H9 (cell line): ENCODE data around the gene C2orf92. TPM values are rescaled to one million over a fixed set of nuclear protein-coding genes. Genes with fewer than 3 reads are reported as not detected.

Source experiments
- DNase-seq: peaks from one replicate; pipeline ENCODE4 v3.0.0-alpha.2; 2017
- H2AFZ ChIP-seq: one replicate; pipeline ENCODE4 v1.6.1; 2013; ENCODE audit warnings: mild to moderate bottlenecking, low read length, control low read depth, moderate library complexity
- H2AK5ac ChIP-seq: 2 replicates; pipeline ENCODE4 v1.6.1; 2013; ENCODE audit warnings: low read length, control low read depth, mixed read lengths; ENCODE audit not compliant: insufficient read length
- H2BK120ac ChIP-seq: one replicate; pipeline ENCODE4 v1.6.1; 2013; ENCODE audit warnings: low read depth, mild to moderate bottlenecking, low read length, control low read depth, inconsistent platforms; ENCODE audit not compliant: poor library complexity, severe bottlenecking
- H2BK12ac ChIP-seq: 2 replicates; pipeline ENCODE4 v1.6.1; 2013; ENCODE audit warnings: low read length, control low read depth, mixed read lengths, low read depth; ENCODE audit not compliant: insufficient read length
- H2BK15ac ChIP-seq: 2 replicates; pipeline ENCODE4 v1.6.1; 2013; ENCODE audit warnings: low read depth, low read length, control low read depth
- H2BK20ac ChIP-seq: one replicate; pipeline ENCODE4 v1.6.1; 2013; ENCODE audit warnings: low read depth, mild to moderate bottlenecking, low read length, control low read depth, inconsistent platforms; ENCODE audit not compliant: poor library complexity, severe bottlenecking
- H2BK5ac ChIP-seq: 2 replicates; pipeline ENCODE4 v1.6.1; 2013; ENCODE audit warnings: low read length, control low read depth, mixed read lengths; ENCODE audit not compliant: insufficient read length
- H3K14ac ChIP-seq: 2 replicates; pipeline ENCODE4 v1.6.1; 2013; ENCODE audit warnings: low read length, control low read depth; ENCODE audit not compliant: insufficient read depth
- H3K18ac ChIP-seq: 2 replicates; pipeline ENCODE4 v1.6.1; 2013; ENCODE audit warnings: low read depth, mild to moderate bottlenecking, mixed read lengths, low read length, control low read depth; ENCODE audit not compliant: insufficient read length
- H3K23ac ChIP-seq: 2 replicates; pipeline ENCODE4 v1.6.1; 2013; ENCODE audit warnings: low read length, control low read depth, mixed read lengths, low read depth; ENCODE audit not compliant: insufficient read length
- H3K23me2 ChIP-seq: 2 replicates; pipeline ENCODE4 v1.6.1; 2013; ENCODE audit warnings: low read depth, mild to moderate bottlenecking, mixed read lengths, low read length, control low read depth; ENCODE audit not compliant: insufficient read length, poor library complexity, severe bottlenecking
- H3K27ac ChIP-seq: 2 replicates; pipeline ENCODE4 v1.5.1; 2013; ENCODE audit warnings: low read length, control low read depth, mixed read lengths, low read depth; ENCODE audit not compliant: insufficient read length
- H3K27me3 ChIP-seq: 2 replicates; pipeline ENCODE4 v1.6.1; 2013; ENCODE audit warnings: low read length, control low read depth, inconsistent platforms; ENCODE audit not compliant: insufficient read depth
- H3K4ac ChIP-seq: 2 replicates; pipeline ENCODE4 v1.6.1; 2013; ENCODE audit warnings: low read depth, mild to moderate bottlenecking, control low read depth, inconsistent platforms, low read length, moderate library complexity
- H3K4me1 ChIP-seq: 2 replicates; pipeline ENCODE4 v1.6.1; 2013; ENCODE audit warnings: low read length, control low read depth, inconsistent platforms; ENCODE audit not compliant: insufficient read depth
- H3K4me2 ChIP-seq: 2 replicates; pipeline ENCODE4 v1.6.1; 2013; ENCODE audit warnings: low read length, control low read depth, mixed read lengths; ENCODE audit not compliant: insufficient read length, insufficient read depth
- H3K56ac ChIP-seq: 2 replicates; pipeline ENCODE4 v1.6.1; 2013; ENCODE audit warnings: low read depth, mild to moderate bottlenecking, mixed read lengths, low read length, control low read depth; ENCODE audit not compliant: insufficient read length
- H3K79me1 ChIP-seq: 2 replicates; pipeline ENCODE4 v1.6.1; 2013; ENCODE audit warnings: low read depth, mild to moderate bottlenecking, moderate library complexity, low read length, control low read depth, inconsistent platforms; ENCODE audit not compliant: insufficient read depth, poor library complexity, severe bottlenecking
- H3K79me2 ChIP-seq: 2 replicates; pipeline ENCODE4 v1.6.1; 2013; ENCODE audit warnings: low read length, control low read depth, inconsistent platforms; ENCODE audit not compliant: insufficient read depth
- H3K9ac ChIP-seq: 2 replicates; pipeline ENCODE4 v1.6.1; 2013; ENCODE audit warnings: low read length, control low read depth, mixed read lengths; ENCODE audit not compliant: insufficient read length; ENCODE audit errors: extremely low read depth
- H3K9me3 ChIP-seq: one replicate; pipeline ENCODE4 v1.6.1; 2013; ENCODE audit warnings: low read depth, low read length, inconsistent platforms; ENCODE audit not compliant: control insufficient read depth
- H3T11ph ChIP-seq: one replicate; pipeline ENCODE4 v1.6.1; 2013; ENCODE audit warnings: mild to moderate bottlenecking, low read length, control low read depth, inconsistent platforms
- H4K20me1 ChIP-seq: one replicate; pipeline ENCODE4 v1.6.1; 2013; ENCODE audit not compliant: control insufficient read depth, insufficient read length, insufficient read depth
- H4K5ac ChIP-seq: 2 replicates; pipeline ENCODE4 v1.6.1; 2013; ENCODE audit warnings: low read depth, mild to moderate bottlenecking, mixed read lengths, low read length, control low read depth; ENCODE audit not compliant: insufficient read length
- H4K8ac ChIP-seq: replicated peaks from 2 replicates; pipeline ENCODE4 v1.6.1; 2013; ENCODE audit warnings: low read length, control low read depth, mixed read lengths, low read depth; ENCODE audit not compliant: insufficient read length
- H4K91ac ChIP-seq: 2 replicates; pipeline ENCODE4 v1.6.1; 2013; ENCODE audit warnings: low read depth, mild to moderate bottlenecking, moderate library complexity, mixed read lengths, low read length, control low read depth; ENCODE audit not compliant: insufficient read length
- H3K27ac Mint-ChIP-seq, 3 experiments: 2 replicates in 2 of 3; 3 replicates in 1 of 3; pipeline ENCODE4 v1.8.0; 2020 to 2021; ENCODE audit warnings: mixed read lengths in 3 of 3, mild to moderate bottlenecking in 1 of 3, moderate library complexity in 1 of 3
- H3K27me3 Mint-ChIP-seq: 2 replicates; pipeline ENCODE4 v1.8.0; 2021; ENCODE audit warnings: low read depth, mild to moderate bottlenecking, moderate library complexity, mixed read lengths
- H3K36me3 Mint-ChIP-seq, 3 experiments: 2 replicates in 2 of 3; 3 replicates in 1 of 3; pipeline ENCODE4 v1.8.0; 2020 to 2021; ENCODE audit warnings: low read depth in 3 of 3, mixed read lengths in 3 of 3; ENCODE audit not compliant: insufficient read depth in 1 of 3
- H3K4me1 Mint-ChIP-seq, 2 experiments: 2 replicates each; pipeline ENCODE4 v1.8.0; 2020; ENCODE audit warnings: mixed read lengths in 2 of 2
- H3K4me3 Mint-ChIP-seq, 2 experiments: 2 replicates in 1 of 2; 3 replicates in 1 of 2; pipeline ENCODE4 v1.8.0; 2020 to 2021; ENCODE audit warnings: mild to moderate bottlenecking in 2 of 2, mixed read lengths in 2 of 2, moderate library complexity in 1 of 2
- H3K9me3 Mint-ChIP-seq, 2 experiments: 2 replicates in 1 of 2; 3 replicates in 1 of 2; pipeline ENCODE4 v1.8.0; 2020; ENCODE audit warnings: mild to moderate bottlenecking in 2 of 2, mixed read lengths in 2 of 2, moderate library complexity in 1 of 2
- WGBS: extraction: QIAGEN DNeasy Blood & Tissue Kit; methylation state at CpG from one replicate; pipeline ENCODE4 v1.1.7; 2013; ENCODE audit warnings: missing lambda C conversion rate, low lambda C conversion rate, mixed read lengths; ENCODE audit not compliant: insufficient read length; ENCODE audit errors: extremely low coverage; 5-methylcytosine and 5-hydroxymethylcytosine counted together
- total RNA-seq: library from RNA; stranded (reverse); gene quantifications from 2 replicates; pipeline ENCODE4 v1.2.1, GENCODE V29; 2021
- TF ChIP-seq, protein P1 (sequence below): fragments of 200-600 bp; sonication (generic); conservative IDR thresholded peaks from 3 replicates; pipeline ENCODE4 v1.8.0; 2021; ENCODE audit warnings: antibody characterized with exemption, mild to moderate bottlenecking

The C2orf92 gene
- total RNA-seq, 1 experiment from 2014 or later = 7.3 TPM

DNA sequence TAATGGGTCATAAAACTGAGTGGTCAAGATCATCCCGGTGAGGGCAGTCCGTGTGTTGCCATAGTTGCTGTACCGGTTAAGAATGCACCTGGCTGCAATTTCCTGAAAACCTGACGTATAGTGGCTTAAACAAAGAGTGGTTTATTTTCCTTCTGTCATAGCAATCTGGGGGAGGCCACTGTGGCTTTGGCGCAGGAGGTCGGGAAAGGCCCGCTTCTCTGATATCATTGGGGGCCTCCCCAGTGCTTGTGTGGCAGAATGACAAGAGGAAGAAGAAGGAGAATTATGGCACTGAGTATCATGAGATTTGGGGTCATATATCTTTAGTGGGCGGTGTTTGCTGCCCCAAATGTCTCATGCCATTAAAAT, 4.4 kb downstream of the C2orf92 start:
- no peak overlapping the region for H3K18ac ChIP-seq
- H4K20me1 ChIP-seq = no peaks in the 10 kb centered on the region
- no peaks in the 10 kb centered on the region; the same call in 1 of the 2 replicates for H3K27me3 ChIP-seq
- no CpG with 5 or more reads among the region's 8 CpGs for WGBS
- no peak overlapping the region for H2BK15ac ChIP-seq
- no peak overlapping the region for H3K9ac ChIP-seq
- Mint-ChIP-seq H3K36me3 (peaks cover 0 to 20% (median 2%) of the 10 kb centered on the region in 3 experiments; a peak in 2 of 7 replicates), H3K4me3 (no peak overlapping the region), H3K4me1 (peaks cover 6 to 10% of the 10 kb centered on the region in 2 experiments), H3K27ac (peak overlapping the region in 1 of 3 experiments; percentile 20; a peak in 2 of 7 replicates), H3K9me3 (peaks cover 6 to 13% of the 10 kb centered on the region in 2 experiments; a peak in 3 of 5 replicates), H3K27me3 (no peaks in the 10 kb centered on the region)
- H3K56ac ChIP-seq = no peak overlapping the region
- H2BK12ac ChIP-seq = no peak overlapping the region
- DNase-seq = no peak
- no peaks in the 10 kb centered on the region for H3K9me3 ChIP-seq
- H3K4ac ChIP-seq = no peak overlapping the region
- no peak overlapping the region for H2BK5ac ChIP-seq
- no peak overlapping the region for H3K23ac ChIP-seq
- H3K14ac ChIP-seq = no peak overlapping the region
- H4K8ac ChIP-seq = no peak overlapping the region
- no peak overlapping the region for H3T11ph ChIP-seq
- H3K79me2 ChIP-seq = no peaks in the 10 kb centered on the region
- H2AK5ac ChIP-seq = no peak overlapping the region
- no peak overlapping the region for H4K5ac ChIP-seq
- H4K91ac ChIP-seq = no peak overlapping the region
- no peak overlapping the region for H2BK120ac ChIP-seq
- TF ChIP-seq, protein P1, sequence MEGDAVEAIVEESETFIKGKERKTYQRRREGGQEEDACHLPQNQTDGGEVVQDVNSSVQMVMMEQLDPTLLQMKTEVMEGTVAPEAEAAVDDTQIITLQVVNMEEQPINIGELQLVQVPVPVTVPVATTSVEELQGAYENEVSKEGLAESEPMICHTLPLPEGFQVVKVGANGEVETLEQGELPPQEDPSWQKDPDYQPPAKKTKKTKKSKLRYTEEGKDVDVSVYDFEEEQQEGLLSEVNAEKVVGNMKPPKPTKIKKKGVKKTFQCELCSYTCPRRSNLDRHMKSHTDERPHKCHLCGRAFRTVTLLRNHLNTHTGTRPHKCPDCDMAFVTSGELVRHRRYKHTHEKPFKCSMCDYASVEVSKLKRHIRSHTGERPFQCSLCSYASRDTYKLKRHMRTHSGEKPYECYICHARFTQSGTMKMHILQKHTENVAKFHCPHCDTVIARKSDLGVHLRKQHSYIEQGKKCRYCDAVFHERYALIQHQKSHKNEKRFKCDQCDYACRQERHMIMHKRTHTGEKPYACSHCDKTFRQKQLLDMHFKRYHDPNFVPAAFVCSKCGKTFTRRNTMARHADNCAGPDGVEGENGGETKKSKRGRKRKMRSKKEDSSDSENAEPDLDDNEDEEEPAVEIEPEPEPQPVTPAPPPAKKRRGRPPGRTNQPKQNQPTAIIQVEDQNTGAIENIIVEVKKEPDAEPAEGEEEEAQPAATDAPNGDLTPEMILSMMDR = no peak
- no peaks in the 10 kb centered on the region for H3K79me1 ChIP-seq
- H3K23me2 ChIP-seq = no peaks in the 10 kb centered on the region
- no peak overlapping the region for H3K4me2 ChIP-seq
- H3K4me1 ChIP-seq = no peaks in the 10 kb centered on the region
- no peak overlapping the region for H2AFZ ChIP-seq
- no peak overlapping the region for H3K27ac ChIP-seq
- H2BK20ac ChIP-seq = no peak overlapping the region
